ENCODE data around the gene PPP1R1B.

DNA sequence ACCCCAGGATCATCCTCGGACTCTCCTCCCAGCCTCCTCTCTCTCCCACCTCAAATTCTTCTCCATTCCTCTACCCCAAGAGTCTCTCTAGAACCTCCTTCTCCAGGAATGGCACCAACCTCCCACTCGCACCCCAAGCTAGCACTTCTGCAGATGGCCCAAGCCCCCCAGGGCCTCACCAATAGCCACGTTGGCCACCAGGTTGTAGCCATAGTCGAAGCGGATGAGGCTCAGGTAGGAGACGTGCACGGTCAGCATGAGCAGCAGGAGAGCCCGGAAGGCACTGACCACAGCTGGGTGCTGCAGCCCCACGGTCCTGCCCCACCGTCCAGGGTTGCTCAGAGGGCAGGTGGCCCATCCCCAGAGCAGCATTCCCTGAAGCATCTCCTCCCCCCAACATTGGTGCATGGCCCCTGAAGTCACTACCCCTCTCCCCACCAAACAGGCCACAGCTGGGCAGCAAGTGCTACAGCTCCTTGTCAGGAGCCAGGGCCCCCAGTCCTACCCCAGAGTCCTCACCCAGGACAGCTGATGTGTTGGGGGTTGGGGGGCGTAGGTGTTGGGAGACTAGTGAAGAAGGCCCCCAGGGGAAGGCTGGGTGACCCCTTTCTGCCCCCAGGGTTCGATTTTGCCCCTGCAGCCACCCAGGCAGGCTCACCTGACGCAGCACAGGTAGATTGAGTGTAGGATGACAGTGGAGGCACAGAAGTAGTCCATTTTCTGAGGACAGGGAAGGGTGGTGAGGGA, 46.8 kb downstream of the PPP1R1B start:
- TF ChIP-seq, protein P1, sequence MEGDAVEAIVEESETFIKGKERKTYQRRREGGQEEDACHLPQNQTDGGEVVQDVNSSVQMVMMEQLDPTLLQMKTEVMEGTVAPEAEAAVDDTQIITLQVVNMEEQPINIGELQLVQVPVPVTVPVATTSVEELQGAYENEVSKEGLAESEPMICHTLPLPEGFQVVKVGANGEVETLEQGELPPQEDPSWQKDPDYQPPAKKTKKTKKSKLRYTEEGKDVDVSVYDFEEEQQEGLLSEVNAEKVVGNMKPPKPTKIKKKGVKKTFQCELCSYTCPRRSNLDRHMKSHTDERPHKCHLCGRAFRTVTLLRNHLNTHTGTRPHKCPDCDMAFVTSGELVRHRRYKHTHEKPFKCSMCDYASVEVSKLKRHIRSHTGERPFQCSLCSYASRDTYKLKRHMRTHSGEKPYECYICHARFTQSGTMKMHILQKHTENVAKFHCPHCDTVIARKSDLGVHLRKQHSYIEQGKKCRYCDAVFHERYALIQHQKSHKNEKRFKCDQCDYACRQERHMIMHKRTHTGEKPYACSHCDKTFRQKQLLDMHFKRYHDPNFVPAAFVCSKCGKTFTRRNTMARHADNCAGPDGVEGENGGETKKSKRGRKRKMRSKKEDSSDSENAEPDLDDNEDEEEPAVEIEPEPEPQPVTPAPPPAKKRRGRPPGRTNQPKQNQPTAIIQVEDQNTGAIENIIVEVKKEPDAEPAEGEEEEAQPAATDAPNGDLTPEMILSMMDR (IDR thresholded peaks at IDR 0.05; ENCODE audit: poor library complexity, severe bottlenecking) = no peak
- TF ChIP-seq POLR2AphosphoS5 (IDR thresholded peaks at IDR 0.05) = no peak
